ENCODE measurements around the gene NIPA2. TPM values are rescaled to one million over a fixed set of nuclear protein-coding genes. Genes with fewer than 3 reads are reported as not detected.

Gene NIPA2
- total and polyA plus RNA-seq, 5 donors from 2014 or later: 39.6 to 66.4 (median 56.8) TPM

DNA sequence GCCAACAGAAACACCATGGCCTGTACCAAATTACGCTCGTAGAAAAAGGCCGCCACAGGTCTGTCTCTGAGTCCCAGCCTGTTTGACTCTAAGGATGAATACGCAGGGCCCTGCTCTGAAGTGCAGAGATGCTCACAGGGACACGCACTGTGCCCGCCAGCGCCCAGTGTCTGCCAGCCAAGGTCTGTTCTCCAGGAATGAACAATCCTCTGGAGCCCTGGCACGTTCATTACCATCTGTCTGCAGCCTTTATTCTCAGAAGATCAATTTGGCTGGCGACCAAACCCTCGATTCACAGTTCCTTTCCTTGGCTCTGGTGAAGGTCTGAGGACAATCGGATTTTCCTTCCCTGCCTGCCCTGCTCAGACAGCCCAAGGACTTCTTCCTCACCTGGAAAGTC is 66.3 kb downstream of the NIPA2 start:
- Mint-ChIP-seq H3K9me3 (no peaks in the 10 kb centered on the region), H3K27ac (no peak overlapping the region), H3K4me3 (no peak overlapping the region), H3K4me1 (no peaks in the 10 kb centered on the region), H3K36me3 (peaks cover 3% of the 10 kb centered on the region), H3K27me3 (no peaks in the 10 kb centered on the region)
- Histone ChIP-seq H3K36me3 (ENCODE audit: control insufficient read depth, insufficient read depth, low read length) (no peaks in the 10 kb centered on the region), H3K4me3 (ENCODE audit: low read depth, low read length) (no peak overlapping the region), H3K9me3 (ENCODE audit: control insufficient read depth in 2 of 2, low read length in 2 of 2) (no peaks in the 10 kb centered on the region), H3K27ac (ENCODE audit: insufficient read depth, low read length, poor library complexity, severe bottlenecking) (no peak overlapping the region), H3K4me1 (ENCODE audit: control insufficient read depth, insufficient read depth, low read length, poor library complexity, severe bottlenecking) (no peaks in the 10 kb centered on the region), H3K27me3 (ENCODE audit: control insufficient read depth, insufficient read depth, low read length) (no peaks in the 10 kb centered on the region)
- DNase-seq (no peak), ATAC-seq (ENCODE audit: low read depth in 2 of 2) (no peak)

DNA sequence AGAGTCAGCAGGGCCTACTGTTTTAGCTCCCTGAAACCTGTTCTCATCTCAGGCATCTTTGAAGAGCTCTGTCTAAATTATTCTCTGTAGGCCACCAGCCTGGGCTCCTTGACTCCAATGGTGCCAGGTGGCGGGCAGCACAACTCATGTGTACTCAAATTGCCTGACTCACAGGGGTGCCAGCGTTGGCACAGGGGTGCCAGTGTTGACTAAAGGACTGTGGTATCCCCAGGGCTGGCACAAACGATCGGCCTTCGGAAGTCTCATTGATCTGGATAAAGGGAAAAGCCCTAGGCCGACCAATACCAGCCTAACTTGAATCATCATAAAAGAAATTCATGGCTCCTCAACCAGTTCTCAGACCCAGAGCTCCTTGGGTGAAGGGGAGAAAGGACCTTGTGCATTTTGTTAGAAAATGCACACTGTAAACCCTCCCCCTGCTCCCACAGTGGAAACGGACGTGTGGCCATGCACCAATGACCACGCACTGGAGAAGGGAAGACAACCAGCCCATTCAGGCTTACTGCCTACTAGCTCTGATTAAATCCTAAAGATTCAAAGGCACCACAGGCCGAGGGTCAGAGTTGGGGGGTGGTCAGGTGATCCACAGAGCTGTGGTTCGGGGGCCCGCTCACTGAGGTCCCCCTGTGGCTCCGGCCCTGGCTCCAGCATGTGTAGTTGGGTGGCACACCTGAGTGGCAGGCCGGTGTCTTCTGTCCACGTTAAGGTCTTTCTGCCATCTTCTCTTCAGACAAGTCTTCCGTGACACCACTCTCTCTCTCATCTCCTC is 68.9 kb downstream of the NIPA2 start:
- Mint-ChIP-seq H3K9me3 (no peaks in the 10 kb centered on the region), H3K27me3 (no peaks in the 10 kb centered on the region), H3K4me1 (no peaks in the 10 kb centered on the region), H3K27ac (no peak overlapping the region), H3K4me3 (no peak overlapping the region), H3K36me3 (no peaks in the 10 kb centered on the region)
- Histone ChIP-seq H3K27me3 (ENCODE audit: control insufficient read depth, insufficient read depth, low read length) (no peaks in the 10 kb centered on the region), H3K27ac (ENCODE audit: insufficient read depth, low read length, poor library complexity, severe bottlenecking) (no peak overlapping the region), H3K4me1 (ENCODE audit: control insufficient read depth, insufficient read depth, low read length, poor library complexity, severe bottlenecking) (no peaks in the 10 kb centered on the region), H3K36me3 (ENCODE audit: control insufficient read depth, insufficient read depth, low read length) (no peaks in the 10 kb centered on the region), H3K4me3 (ENCODE audit: low read depth, low read length) (no peak overlapping the region), H3K9me3 (ENCODE audit: control insufficient read depth in 2 of 2, low read length in 2 of 2) (no peaks in the 10 kb centered on the region)
- no peak for ATAC-seq (ENCODE audit: low read depth in 2 of 2)
- no peak for DNase-seq

GRCh38 chr15:22908830-22909229 is 70.4 kb downstream of the NIPA2 start:
- Histone ChIP-seq H3K27ac (ENCODE audit: insufficient read depth, low read length, poor library complexity, severe bottlenecking) (no peak overlapping the region), H3K4me1 (ENCODE audit: control insufficient read depth, insufficient read depth, low read length, poor library complexity, severe bottlenecking) (no peaks in the 10 kb centered on the region), H3K9me3 (ENCODE audit: control insufficient read depth in 2 of 2, low read length in 2 of 2) (no peaks in the 10 kb centered on the region), H3K4me3 (ENCODE audit: low read depth, low read length) (no peak overlapping the region), H3K36me3 (ENCODE audit: control insufficient read depth, insufficient read depth, low read length) (no peaks in the 10 kb centered on the region), H3K27me3 (ENCODE audit: control insufficient read depth, insufficient read depth, low read length) (no peaks in the 10 kb centered on the region)
- DNase-seq: no peak
- no peaks in the 10 kb centered on the region for H3K4me1 Mint-ChIP-seq
- no peak overlapping the region for H3K27ac Mint-ChIP-seq
- H3K4me3 Mint-ChIP-seq: no peak overlapping the region
- H3K36me3 Mint-ChIP-seq: peaks cover 4% of the 10 kb centered on the region
- H3K27me3 Mint-ChIP-seq: no peaks in the 10 kb centered on the region
- no peaks in the 10 kb centered on the region for H3K9me3 Mint-ChIP-seq
- ATAC-seq (ENCODE audit: low read depth in 2 of 2): no peak

- Mint-ChIP-seq H3K36me3 (peaks cover 4% of the 10 kb centered on the region), H3K27ac (no peak overlapping the region), H3K9me3 (no peaks in the 10 kb centered on the region), H3K4me1 (no peaks in the 10 kb centered on the region), H3K4me3 (no peak overlapping the region), H3K27me3 (no peaks in the 10 kb centered on the region)
- Histone ChIP-seq H3K4me3 (ENCODE audit: low read depth, low read length) (no peak overlapping the region), H3K27me3 (ENCODE audit: control insufficient read depth, insufficient read depth, low read length) (no peaks in the 10 kb centered on the region), H3K9me3 (ENCODE audit: control insufficient read depth in 2 of 2, low read length in 2 of 2) (no peaks in the 10 kb centered on the region), H3K36me3 (ENCODE audit: control insufficient read depth, insufficient read depth, low read length) (no peaks in the 10 kb centered on the region), H3K27ac (ENCODE audit: insufficient read depth, low read length, poor library complexity, severe bottlenecking) (no peak overlapping the region), H3K4me1 (ENCODE audit: control insufficient read depth, insufficient read depth, low read length, poor library complexity, severe bottlenecking) (no peaks in the 10 kb centered on the region)
- ATAC-seq (ENCODE audit: low read depth in 2 of 2) (no peak), DNase-seq (no peak)
These were observed 72.8 kb downstream of the NIPA2 start for GRCh38 chr15:22911306-22911705.

DNA sequence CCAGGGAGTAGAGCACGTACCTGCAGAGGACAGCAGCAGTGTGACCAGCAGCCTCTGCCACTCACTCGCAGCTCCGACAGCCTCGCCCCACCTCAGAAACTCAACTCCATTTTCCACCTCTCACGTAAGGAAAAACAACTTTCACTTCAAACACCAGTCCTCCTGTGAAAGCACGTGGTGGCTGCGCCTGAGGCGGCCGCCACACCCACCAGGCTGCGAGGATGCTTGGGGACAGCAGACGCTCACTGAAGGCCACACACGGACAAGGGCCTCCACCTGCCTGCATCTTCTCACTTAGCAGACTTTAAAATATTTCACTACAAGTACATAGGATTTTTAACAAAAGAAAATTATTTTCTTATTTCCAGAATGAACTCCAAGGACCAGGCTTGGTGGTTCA is 73.8 kb downstream of the NIPA2 start:
- ATAC-seq (ENCODE audit: low read depth in 2 of 2) (no peak), DNase-seq (no peak)
- H3K9me3 Mint-ChIP-seq: no peaks in the 10 kb centered on the region
- Histone ChIP-seq H3K27me3 (ENCODE audit: control insufficient read depth, insufficient read depth, low read length) (no peaks in the 10 kb centered on the region), H3K36me3 (ENCODE audit: control insufficient read depth, insufficient read depth, low read length) (no peaks in the 10 kb centered on the region), H3K4me1 (ENCODE audit: control insufficient read depth, insufficient read depth, low read length, poor library complexity, severe bottlenecking) (no peaks in the 10 kb centered on the region), H3K9me3 (ENCODE audit: control insufficient read depth in 2 of 2, low read length in 2 of 2) (no peaks in the 10 kb centered on the region), H3K27ac (ENCODE audit: insufficient read depth, low read length, poor library complexity, severe bottlenecking) (no peak overlapping the region), H3K4me3 (ENCODE audit: low read depth, low read length) (no peak overlapping the region)
- no peak overlapping the region for H3K4me3 Mint-ChIP-seq
- H3K27me3 Mint-ChIP-seq: no peaks in the 10 kb centered on the region
- H3K36me3 Mint-ChIP-seq: peaks cover 4% of the 10 kb centered on the region
- H3K27ac Mint-ChIP-seq: no peak overlapping the region
- no peaks in the 10 kb centered on the region for H3K4me1 Mint-ChIP-seq

DNA sequence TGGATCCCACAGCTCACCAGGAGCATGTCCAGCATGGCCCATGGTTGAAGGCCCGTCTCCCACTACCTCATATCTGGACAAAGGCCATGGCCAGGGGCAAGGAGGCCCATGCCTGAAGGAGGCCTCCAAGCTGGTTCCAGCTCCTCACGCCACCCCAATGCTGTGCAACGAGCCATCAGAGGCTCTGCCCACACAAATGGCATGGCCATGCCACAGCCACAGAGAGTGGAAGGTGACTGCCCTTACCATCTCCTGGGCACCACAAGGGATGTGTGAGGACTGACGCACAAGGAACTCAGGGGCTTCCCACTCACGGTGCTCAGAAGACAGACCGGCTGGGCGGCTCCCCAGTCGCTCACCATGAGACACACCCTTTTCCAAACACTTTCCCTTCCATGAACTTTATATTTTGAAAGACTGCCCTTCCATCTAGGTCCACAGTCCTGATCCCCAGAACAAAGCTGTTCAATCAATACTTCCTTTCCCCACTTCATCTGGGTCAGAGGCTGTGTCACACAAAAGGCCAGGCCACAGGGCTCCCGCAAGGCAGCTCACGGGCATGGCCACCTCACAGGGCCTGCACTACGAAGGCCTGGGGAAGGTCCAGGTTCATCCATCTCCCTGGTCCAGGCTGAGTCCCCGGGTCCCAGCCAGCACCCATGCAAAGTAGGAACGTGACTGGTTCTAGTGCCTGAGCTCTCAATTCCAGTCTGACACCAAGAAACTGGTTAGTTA is 75.3 kb downstream of the NIPA2 start:
- no peaks in the 10 kb centered on the region for H3K27me3 Mint-ChIP-seq
- Histone ChIP-seq H3K4me3 (ENCODE audit: low read depth, low read length) (no peak overlapping the region), H3K27me3 (ENCODE audit: control insufficient read depth, insufficient read depth, low read length) (no peaks in the 10 kb centered on the region), H3K27ac (ENCODE audit: insufficient read depth, low read length, poor library complexity, severe bottlenecking) (no peak overlapping the region), H3K4me1 (ENCODE audit: control insufficient read depth, insufficient read depth, low read length, poor library complexity, severe bottlenecking) (no peaks in the 10 kb centered on the region), H3K9me3 (ENCODE audit: control insufficient read depth in 2 of 2, low read length in 2 of 2) (no peaks in the 10 kb centered on the region), H3K36me3 (ENCODE audit: control insufficient read depth, insufficient read depth, low read length) (no peaks in the 10 kb centered on the region)
- no peak overlapping the region for H3K27ac Mint-ChIP-seq
- no peaks in the 10 kb centered on the region for H3K9me3 Mint-ChIP-seq
- H3K4me1 Mint-ChIP-seq: no peaks in the 10 kb centered on the region
- no peak for ATAC-seq (ENCODE audit: low read depth in 2 of 2)
- peaks cover 4% of the 10 kb centered on the region for H3K36me3 Mint-ChIP-seq
- DNase-seq: no peak
- H3K4me3 Mint-ChIP-seq: no peak overlapping the region

DNA sequence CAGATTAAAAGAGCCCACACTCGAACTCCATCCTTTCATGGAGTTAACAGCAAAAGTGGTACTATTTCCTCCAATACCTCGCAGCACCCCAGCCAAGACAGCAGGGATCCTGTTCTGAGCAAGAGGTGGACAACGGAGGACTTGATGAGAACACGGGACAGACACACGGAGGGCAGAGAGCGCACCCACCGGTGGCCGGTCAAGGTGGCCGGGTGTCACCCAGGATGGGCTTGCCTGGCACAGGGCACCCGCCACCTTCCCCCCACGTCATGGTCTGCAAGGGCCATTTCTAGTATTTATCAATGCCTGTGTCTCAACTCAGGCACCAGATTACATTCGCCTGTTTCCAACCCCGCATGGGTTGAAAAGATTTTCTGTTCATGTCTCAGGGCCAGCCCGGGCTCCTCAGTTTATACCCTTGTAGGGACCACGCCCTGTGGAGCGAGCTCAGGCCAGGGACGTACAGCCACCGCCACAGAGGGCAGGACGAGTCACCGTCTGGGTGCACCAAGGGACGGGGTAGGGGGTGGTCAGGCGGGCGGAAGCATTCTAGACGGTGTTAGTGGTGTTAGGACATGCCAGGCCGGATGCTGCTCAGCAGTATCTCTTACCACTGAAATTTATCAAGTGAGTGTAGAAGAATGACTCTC is 77.5 kb downstream of the NIPA2 start:
- Mint-ChIP-seq H3K4me1 (no peaks in the 10 kb centered on the region), H3K4me3 (no peak overlapping the region), H3K9me3 (no peaks in the 10 kb centered on the region), H3K27ac (no peak overlapping the region), H3K36me3 (peaks cover 4% of the 10 kb centered on the region), H3K27me3 (no peaks in the 10 kb centered on the region)
- Histone ChIP-seq H3K36me3 (ENCODE audit: control insufficient read depth, insufficient read depth, low read length) (no peaks in the 10 kb centered on the region), H3K4me1 (ENCODE audit: control insufficient read depth, insufficient read depth, low read length, poor library complexity, severe bottlenecking) (no peaks in the 10 kb centered on the region), H3K27ac (ENCODE audit: insufficient read depth, low read length, poor library complexity, severe bottlenecking) (no peak overlapping the region), H3K4me3 (ENCODE audit: low read depth, low read length) (no peak overlapping the region), H3K27me3 (ENCODE audit: control insufficient read depth, insufficient read depth, low read length) (no peaks in the 10 kb centered on the region), H3K9me3 (ENCODE audit: control insufficient read depth in 2 of 2, low read length in 2 of 2) (no peaks in the 10 kb centered on the region)
- ATAC-seq (ENCODE audit: low read depth in 2 of 2): no peak
- no peak for DNase-seq

Measured in CD4-positive, CD25-positive, alpha-beta regulatory T cell (primary cell).